ENCODE measurements around the gene ALG12.

Gene ALG12

GRCh38 chr22:49863931-49864330, 54.3 kb downstream of the ALG12 start:
- Histone ChIP-seq H3K36me3 (replicated peaks; ENCODE audit: low read depth, low read length) (peaks cover 30% of the 10 kb centered on the region), H3K4me2 (ENCODE audit: low read length) (no peak overlapping the region), H3K27ac (ENCODE audit: low read length) (no peak overlapping the region), H4K20me1 (ENCODE audit: insufficient read depth, low read length) (peaks cover 16% of the 10 kb centered on the region), H2AFZ (ENCODE audit: low read depth, low read length) (no peak overlapping the region), H3K9me3 (ENCODE audit: insufficient read depth, low read length) (no peaks in the 10 kb centered on the region; the same call in 1 of the 2 replicates), H3K79me2 (ENCODE audit: low read length) (peaks cover 96% of the 10 kb centered on the region), H3K9ac (ENCODE audit: low read length) (no peak overlapping the region), H3K4me3 (ENCODE audit: low read length) (no peak overlapping the region), H3K27me3 (ENCODE audit: low read depth, low read length) (no peaks in the 10 kb centered on the region), H3K4me1 (ENCODE audit: low read length) (no peaks in the 10 kb centered on the region)
- TF ChIP-seq CTCF (IDR thresholded peaks at IDR 0.05; ENCODE audit: low read depth, low read length), result no peak
- TF ChIP-seq EZH2phosphoT487 (IDR thresholded peaks at IDR 0.05; ENCODE audit: low read depth), result no peak

- Histone ChIP-seq H3K27ac (ENCODE audit: low read length) (no peak overlapping the region), H3K4me1 (ENCODE audit: low read length) (no peaks in the 10 kb centered on the region), H3K4me3 (ENCODE audit: low read length) (no peak overlapping the region), H3K79me2 (ENCODE audit: low read length) (peaks cover 98% of the 10 kb centered on the region), H4K20me1 (ENCODE audit: insufficient read depth, low read length) (peaks cover 22% of the 10 kb centered on the region), H3K4me2 (ENCODE audit: low read length) (no peak overlapping the region), H3K9ac (ENCODE audit: low read length) (no peak overlapping the region), H3K36me3 (replicated peaks; ENCODE audit: low read depth, low read length) (peaks cover 22% of the 10 kb centered on the region), H2AFZ (ENCODE audit: low read depth, low read length) (no peak overlapping the region), H3K27me3 (ENCODE audit: low read depth, low read length) (no peaks in the 10 kb centered on the region), H3K9me3 (ENCODE audit: insufficient read depth, low read length) (no peaks in the 10 kb centered on the region; the same call in 1 of the 2 replicates)
- TF ChIP-seq CTCF (IDR thresholded peaks at IDR 0.05; ENCODE audit: low read depth, low read length) (no peak), EZH2phosphoT487 (IDR thresholded peaks at IDR 0.05; ENCODE audit: low read depth) (no peak)
Observed at GRCh38 chr22:49862496-49862776, 55.8 kb downstream of the ALG12 start.

DNA sequence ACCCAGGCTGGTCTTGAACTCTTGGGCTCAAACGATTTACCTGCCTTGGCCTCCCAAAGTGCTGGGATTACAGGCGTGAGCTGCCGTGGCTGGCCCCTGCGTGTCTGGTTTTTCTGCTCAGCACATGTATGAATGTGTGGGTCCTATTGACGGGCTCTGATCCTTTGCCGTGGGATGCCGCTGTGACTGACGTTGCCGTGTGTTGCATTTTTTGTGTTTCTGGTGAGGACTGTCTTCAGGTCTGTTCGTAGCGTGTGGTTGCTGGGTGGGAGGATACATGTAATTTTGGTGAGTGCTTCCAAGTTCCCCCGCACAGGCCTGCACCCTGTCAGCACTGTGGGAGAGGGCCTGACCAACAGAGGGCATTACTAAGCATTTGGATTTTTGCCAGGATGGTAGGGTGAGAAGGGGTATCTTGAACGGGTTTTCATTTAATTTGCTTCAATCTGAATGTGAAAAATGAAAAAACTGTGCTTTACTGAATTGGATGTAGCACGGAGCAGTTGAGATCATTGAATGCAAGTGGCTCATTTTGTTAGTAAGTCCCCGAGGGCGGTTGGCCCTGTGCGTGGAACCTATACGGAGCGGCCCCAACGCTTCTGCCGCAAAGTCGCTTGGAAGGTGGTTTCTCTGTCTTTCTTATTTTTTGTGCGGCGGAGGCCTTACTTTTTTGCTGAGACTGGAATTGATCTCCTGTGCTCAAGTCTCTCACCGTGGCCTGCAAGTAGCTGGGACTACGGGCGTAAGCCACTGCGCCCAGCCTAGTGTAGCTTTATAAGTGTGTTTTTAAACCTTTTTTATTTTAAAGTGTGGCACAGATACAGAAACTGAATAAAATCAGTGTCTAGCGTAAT, 56.4 kb downstream of the ALG12 start:
- Histone ChIP-seq H3K9me3 (ENCODE audit: insufficient read depth, low read length) (no peaks in the 10 kb centered on the region; the same call in 1 of the 2 replicates), H3K4me2 (ENCODE audit: low read length) (no peak overlapping the region), H3K4me3 (ENCODE audit: low read length) (no peak overlapping the region), H2AFZ (ENCODE audit: low read depth, low read length) (no peak overlapping the region), H3K79me2 (ENCODE audit: low read length) (peaks cover 98% of the 10 kb centered on the region), H3K27me3 (ENCODE audit: low read depth, low read length) (no peaks in the 10 kb centered on the region), H4K20me1 (ENCODE audit: insufficient read depth, low read length) (peaks cover 24% of the 10 kb centered on the region), H3K9ac (ENCODE audit: low read length) (no peak overlapping the region), H3K36me3 (replicated peaks; ENCODE audit: low read depth, low read length) (peaks cover 16% of the 10 kb centered on the region), H3K27ac (ENCODE audit: low read length) (no peak overlapping the region), H3K4me1 (ENCODE audit: low read length) (no peaks in the 10 kb centered on the region)
- TF ChIP-seq CTCF (IDR thresholded peaks at IDR 0.05; ENCODE audit: low read depth, low read length) (no peak), EZH2phosphoT487 (IDR thresholded peaks at IDR 0.05; ENCODE audit: low read depth) (no peak)

GRCh38 chr22:49858827-49859226, 59.4 kb downstream of the ALG12 start:
- Histone ChIP-seq H2AFZ (ENCODE audit: low read depth, low read length) (no peak overlapping the region), H3K9ac (ENCODE audit: low read length) (no peak overlapping the region), H4K20me1 (ENCODE audit: insufficient read depth, low read length) (peaks cover 41% of the 10 kb centered on the region), H3K27ac (ENCODE audit: low read length) (no peak overlapping the region), H3K27me3 (ENCODE audit: low read depth, low read length) (no peaks in the 10 kb centered on the region), H3K4me2 (ENCODE audit: low read length) (no peak overlapping the region), H3K36me3 (replicated peaks; ENCODE audit: low read depth, low read length) (no peaks in the 10 kb centered on the region), H3K4me3 (ENCODE audit: low read length) (no peak overlapping the region), H3K9me3 (ENCODE audit: insufficient read depth, low read length) (no peaks in the 10 kb centered on the region), H3K79me2 (ENCODE audit: low read length) (peaks cover 98% of the 10 kb centered on the region), H3K4me1 (ENCODE audit: low read length) (peaks cover 10% of the 10 kb centered on the region)
- TF ChIP-seq CTCF (IDR thresholded peaks at IDR 0.05; ENCODE audit: low read depth, low read length) (no peak), EZH2phosphoT487 (IDR thresholded peaks at IDR 0.05; ENCODE audit: low read depth) (no peak)
